ENCODE measurements around the gene METTL15.
"Not testable (repeated sequence)": the region's sequence is repeated elsewhere in the genome, so short reads cannot be mapped to it uniquely, and the experiment has no call there.

The METTL15 gene

GRCh38 chr11:28089378-28089777, 18.8 kb upstream of the METTL15 start:
- H3K4me3 ChIP-seq (replicated peaks in 1 of 2; ENCODE audit: low read depth in 2 of 2, low read length in 2 of 2) = no peak overlapping the region
- DNase-seq (ENCODE audit: low read depth in 2 of 2) = peak; percentile 21 to 27
- TF ChIP-seq CTCF (IDR thresholded peaks at IDR 0.05; ENCODE audit: low read depth, low read length) = no peak

DNA sequence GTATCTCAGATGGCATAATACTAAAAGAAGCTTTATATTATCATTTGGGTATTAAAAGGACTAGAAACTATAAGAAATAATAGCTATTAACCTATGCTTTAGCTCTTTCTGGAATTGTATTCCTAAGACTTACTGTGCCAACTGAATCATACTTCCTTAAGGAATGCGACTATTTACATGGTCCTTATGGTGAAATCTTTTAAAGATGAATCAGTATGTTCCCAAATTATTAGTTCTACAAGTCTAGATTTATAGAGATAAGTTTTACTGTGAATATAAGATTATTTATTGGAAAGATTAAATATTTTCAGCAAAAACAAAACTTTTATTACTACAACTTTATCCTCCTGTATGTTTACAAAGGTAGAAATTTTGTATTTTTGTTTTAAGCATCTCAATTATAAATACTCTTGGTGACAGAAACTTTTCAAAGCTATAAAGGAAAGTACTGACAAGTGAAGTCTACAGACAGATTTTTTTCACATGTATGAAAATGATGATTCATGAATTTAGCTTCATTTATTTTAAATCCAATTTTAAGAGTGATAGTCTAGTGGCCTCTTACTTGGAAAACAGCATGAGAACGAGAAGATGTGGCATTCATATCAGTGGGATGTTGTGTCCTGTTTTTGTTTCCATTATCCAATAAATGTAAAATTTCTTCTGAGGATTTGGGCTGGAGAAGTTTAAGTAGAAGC, 18.0 kb upstream of the METTL15 start:
- peak; percentile 42 to 53 for DNase-seq (ENCODE audit: low read depth in 2 of 2)

GRCh38 chr11:28092786-28093185, 15.4 kb upstream of the METTL15 start:
- no peak for TF ChIP-seq CTCF (IDR thresholded peaks at IDR 0.05; ENCODE audit: low read depth, low read length)
- no peak for DNase-seq (ENCODE audit: low read depth in 2 of 2)
- H3K4me3 ChIP-seq (replicated peaks in 1 of 2; ENCODE audit: low read depth in 2 of 2, low read length in 2 of 2) = no peak overlapping the region

More for the DNA sequence above, 18.0 kb upstream of the METTL15 start:
- no peak overlapping the region for H3K4me3 ChIP-seq (replicated peaks in 1 of 2; ENCODE audit: low read depth in 2 of 2, low read length in 2 of 2)
- TF ChIP-seq CTCF (IDR thresholded peaks at IDR 0.05; ENCODE audit: low read depth, low read length) = no peak

DNA sequence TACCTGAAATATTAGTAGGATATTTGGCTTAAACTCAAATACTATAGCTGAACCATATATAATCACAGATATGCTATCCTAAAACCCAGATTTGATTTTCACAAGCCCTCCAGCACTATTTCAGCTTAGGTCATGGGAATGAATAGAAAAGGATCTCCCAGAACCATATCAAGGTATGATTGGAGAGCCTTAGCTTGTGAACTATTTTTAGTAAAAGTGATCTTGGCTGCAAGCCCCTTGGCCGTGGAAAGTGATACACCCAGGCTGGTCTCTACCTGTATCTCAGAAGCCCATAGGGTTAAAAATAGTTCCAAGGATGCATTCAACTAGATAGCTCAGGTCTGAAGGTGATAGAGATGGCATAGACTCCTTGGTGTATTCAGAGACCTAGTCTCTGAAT, 9.9 kb upstream of the METTL15 start:
- no peak overlapping the region for H3K4me3 ChIP-seq (replicated peaks in 1 of 2; ENCODE audit: low read depth in 2 of 2, low read length in 2 of 2)
- DNase-seq (ENCODE audit: low read depth in 2 of 2) = no peak
- no peak for TF ChIP-seq CTCF (IDR thresholded peaks at IDR 0.05; ENCODE audit: low read depth, low read length)

DNA sequence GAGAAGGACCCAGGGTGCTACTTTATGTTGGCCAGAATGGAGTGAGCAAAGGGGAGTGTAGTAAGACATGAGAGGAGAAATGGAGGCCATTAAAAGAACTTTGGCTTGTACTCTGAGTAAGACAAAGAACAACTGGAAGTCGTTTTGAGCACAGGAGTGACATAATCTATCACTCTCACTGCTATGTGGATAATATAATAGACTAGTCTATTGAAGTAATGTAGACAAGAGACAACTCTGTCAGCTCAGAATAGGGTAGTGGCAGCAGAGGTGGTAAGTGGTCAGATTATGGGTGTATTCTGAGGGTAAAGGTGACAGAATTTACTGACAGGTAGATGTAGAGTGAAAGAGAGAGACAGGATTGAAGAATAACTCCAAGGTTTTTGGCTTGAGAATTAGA, 8.5 kb upstream of the METTL15 start:
- DNase-seq (ENCODE audit: low read depth in 2 of 2) = no peak
- TF ChIP-seq CTCF (IDR thresholded peaks at IDR 0.05; ENCODE audit: low read depth, low read length) = no peak
- H3K4me3 ChIP-seq (replicated peaks in 1 of 2; ENCODE audit: low read depth in 2 of 2, low read length in 2 of 2) = no peak overlapping the region

GRCh38 chr11:28100665-28101064, 7.5 kb upstream of the METTL15 start:
- H3K4me3 ChIP-seq (replicated peaks in 1 of 2; ENCODE audit: low read depth in 2 of 2, low read length in 2 of 2) = no peak overlapping the region
- DNase-seq (ENCODE audit: low read depth in 2 of 2) = no peak
- no peak for TF ChIP-seq CTCF (IDR thresholded peaks at IDR 0.05; ENCODE audit: low read depth, low read length)

- H3K4me3 ChIP-seq (replicated peaks in 1 of 2; ENCODE audit: low read depth in 2 of 2, low read length in 2 of 2) = not testable (repeated sequence)
Measured at GRCh38 chr11:28102300-28102699, 5.9 kb upstream of the METTL15 start.

More at GRCh38 chr11:28102300-28102699, 5.9 kb upstream of the METTL15 start:
- peak in 1 of 2 donors; percentile 31 for DNase-seq (ENCODE audit: low read depth in 2 of 2)
